ENCODE measurements around the gene SELENOF.
A peak's percentile ranks its signal among the peaks of the same experiment; 100 is the strongest.

SELENOF gene

DNA sequence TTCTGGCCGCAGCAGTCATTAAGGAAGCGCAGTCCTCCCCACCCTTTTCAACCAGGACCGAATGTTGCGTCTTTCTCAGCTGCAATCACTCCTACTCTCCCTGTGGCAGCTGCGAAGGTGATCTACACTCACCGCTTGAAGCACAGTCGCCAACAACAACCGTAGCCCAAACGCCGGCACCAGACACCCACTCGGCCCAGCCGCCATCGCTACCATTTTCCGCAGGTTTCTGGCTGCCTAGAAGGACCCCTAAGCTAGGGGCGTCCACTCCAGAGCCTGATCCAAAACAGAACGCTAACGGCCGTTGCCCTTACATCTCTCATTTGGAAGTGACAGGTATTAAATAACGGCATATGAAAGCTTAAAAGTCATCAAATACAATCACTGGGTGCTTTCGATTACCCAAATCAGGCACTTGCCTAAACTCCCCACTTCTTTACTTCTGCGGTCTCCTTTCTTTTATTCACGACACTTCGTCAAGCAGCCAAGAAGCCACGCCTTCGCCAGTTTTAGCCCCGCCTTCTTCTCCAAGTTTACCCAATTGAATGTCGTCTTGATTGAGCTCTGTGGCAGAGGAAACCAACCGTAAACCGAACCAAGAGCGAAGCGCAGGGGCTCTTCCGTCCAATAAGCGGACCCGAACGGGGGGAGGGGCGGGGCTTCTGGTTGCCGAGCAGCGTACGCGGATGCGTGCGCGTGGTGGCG, at the start of gene SELENOF:
Gene SELENOF (minus strand): TSS at position 231 of the 705 bp plus-strand sequence. CDS start 15 bp downstream, at position 216.
- DNase-seq: peak; percentile 100

DNA sequence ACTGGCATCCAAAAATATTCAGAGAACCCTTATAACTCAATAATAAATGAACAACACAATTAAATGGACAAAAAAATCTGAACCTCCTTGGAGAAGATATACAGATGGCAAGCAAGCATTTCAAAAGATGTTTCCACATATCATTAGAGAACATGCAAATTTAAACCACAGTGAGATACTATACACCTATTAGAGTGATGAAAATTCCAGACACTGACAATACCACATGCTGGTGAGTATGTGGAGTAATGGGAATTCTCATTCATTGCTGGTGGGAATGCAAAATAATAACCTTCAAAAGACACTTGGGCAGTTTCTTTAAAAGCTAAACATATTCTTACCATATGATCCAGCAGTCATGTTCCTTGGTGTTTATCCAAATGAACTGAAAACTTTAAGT, 46.6 kb upstream of the SELENOF start:
- no peak for DNase-seq

DNA sequence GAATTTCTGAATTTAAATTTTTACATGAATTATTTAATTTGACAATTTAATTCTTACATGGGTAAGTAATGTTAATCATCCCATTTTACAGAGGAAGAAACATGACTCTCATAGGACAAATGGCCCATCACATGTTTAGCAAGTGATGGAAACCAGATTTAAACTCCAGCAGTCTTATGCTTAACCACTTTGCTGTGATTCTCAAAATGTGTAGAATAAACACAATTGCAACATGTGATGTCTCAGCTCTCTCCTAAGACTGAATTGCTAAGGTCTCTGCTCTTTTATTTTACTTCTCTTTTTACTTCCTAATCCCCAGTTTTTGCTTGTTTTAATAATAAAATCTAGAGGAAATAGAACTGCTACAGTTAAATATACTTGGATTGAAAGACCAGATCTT, 43.3 kb upstream of the SELENOF start:
- DNase-seq: no peak

DNA sequence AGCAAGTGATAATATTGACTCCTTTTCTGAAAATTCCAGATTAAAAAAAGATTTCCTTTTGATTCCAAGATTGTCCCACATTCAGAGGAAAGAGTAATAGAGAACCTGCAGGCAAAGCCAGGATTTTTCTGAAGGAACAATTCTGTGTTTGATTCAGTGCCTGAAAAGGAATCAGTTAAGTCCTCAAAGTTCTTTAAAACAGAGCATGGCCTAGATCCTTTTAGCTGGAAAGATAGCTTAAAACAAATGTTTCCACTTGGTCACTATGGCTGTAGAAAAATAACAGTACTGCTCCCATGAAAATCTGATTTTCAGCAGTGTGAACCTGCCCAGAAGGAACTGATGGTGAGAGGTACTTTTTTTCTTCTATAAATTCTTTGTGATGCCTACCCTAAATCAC, 42.3 kb upstream of the SELENOF start:
- no peak for DNase-seq

DNA sequence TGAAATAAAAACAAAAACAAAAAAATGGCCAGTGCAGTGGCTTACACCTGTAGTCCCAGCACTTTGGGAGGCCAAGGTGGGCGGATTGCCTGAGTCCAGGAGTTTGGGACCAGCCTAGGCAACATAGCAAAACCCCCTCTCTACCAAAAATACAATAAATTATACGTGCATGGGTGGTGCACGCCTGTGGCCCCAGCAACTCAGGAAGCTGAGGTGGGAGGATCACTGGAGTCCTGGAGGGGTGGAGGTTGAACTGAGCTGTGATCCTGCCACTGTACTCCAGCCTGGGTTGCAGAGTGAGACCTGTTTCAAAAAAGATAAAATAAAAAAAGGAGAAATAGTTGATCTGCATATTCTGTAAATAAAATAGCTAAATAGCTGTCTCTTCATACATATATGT, 41.8 kb upstream of the SELENOF start:
- no peak for DNase-seq

DNA sequence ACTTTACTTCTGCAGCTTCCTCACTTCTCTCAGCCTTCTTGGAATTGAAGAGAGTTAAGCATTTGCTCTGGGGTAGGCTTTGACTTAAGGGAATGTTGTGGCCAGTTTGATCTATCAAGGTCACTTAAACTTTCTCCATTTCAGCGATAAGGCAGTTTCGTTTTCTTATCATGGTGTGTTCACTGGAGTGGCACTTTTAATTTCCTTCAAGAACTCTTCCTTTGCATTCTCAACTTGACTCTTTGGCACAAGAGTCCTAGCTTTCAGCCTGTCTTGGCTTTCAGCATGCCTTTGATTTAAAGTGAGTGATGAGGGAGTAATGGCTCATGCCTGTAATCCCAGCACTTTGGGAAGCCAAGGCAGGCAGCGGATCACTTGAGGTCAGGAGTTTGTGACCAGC, 39.2 kb upstream of the SELENOF start:
- DNase-seq: no peak

DNA sequence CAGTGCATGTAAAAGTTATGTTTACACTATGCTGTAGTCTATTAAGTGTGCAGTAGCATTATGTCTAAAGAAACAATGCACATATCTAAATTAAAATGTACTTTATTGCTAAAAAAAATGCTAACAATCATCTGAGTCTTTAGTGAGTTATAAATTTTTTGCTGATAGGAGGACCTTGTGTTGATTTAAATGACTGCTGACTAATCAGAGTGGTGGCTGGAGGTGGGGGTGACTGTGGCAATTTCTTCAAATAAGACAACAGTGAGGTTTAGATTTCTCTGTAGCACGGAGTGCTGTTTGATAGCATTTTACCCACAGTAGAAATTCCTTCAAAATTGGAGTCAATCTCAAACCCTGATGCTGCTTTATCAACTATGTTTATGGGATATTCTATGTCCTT, 37.5 kb upstream of the SELENOF start:
- DNase-seq: no peak

DNA sequence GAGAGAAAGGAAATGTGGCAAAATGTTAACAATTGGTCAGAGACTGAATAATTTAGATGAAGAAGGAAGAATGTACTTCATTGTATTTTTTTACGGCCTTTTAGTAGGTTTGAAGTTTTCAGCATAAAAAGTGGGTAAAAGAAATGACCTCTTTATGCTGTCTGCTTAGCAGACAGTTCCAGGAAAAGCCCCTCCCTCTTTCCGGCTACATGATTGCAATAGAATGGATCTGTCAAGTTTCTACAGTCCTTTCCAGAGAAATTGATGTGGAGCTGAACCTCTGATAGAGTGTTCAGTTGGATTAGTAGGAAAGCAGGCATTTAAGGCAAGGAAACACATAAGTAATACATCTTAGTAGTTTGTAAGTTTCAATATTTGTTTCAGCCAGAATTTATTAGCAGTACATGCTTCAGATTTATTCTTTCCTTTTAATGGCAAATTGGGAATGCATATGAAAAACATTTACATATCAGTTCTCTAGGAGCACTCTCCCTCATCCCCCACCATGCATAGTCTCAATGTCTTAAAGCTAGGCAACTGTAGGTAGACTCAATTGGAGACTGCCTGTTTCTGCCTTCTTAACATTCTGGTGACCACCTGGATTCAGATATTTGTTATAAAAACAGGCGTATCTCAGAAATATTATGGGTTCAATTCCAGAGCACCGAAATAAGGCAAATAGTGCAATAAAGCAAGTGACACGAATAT, 36.9 kb upstream of the SELENOF start:
- DNase-seq: no peak

DNA sequence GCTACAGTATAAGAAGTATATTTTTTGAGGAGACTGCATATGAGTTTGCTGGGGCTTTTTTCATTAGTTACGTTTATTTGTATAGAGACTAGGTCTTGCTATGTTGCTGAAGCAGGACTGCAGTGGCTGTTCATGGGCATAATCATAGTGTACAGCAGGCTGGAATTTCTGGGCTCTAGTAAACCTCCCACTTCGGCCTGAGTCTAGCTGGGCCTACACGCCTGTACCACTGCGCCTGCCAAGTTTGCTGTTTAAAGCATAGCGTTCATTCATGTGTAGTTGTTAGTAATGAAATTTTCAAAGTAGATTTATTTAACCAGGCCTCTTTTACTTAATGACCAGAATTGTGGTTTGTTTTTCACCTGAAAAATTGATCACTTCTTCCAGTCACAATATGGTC, 34.3 kb upstream of the SELENOF start:
- DNase-seq: no peak

DNA sequence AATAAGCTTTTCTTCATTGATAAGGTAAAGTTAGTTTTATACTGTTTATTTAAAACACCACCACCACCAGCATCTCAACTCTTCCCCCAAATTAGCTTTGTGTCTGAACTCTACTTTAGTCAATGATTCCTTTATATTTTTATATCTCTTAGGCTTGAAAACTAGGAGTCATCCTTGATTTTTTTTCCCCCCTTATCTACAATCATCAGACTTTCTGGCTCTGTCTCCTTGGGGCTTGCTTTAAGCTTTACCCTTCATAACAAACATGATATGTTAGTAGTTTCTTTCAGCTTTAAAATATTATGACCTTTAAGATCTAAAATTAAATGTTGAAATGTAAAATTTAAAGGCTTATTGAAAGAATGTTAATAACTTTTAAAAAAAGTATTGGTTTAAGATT, 28.8 kb upstream of the SELENOF start:
- no peak for DNase-seq

DNA sequence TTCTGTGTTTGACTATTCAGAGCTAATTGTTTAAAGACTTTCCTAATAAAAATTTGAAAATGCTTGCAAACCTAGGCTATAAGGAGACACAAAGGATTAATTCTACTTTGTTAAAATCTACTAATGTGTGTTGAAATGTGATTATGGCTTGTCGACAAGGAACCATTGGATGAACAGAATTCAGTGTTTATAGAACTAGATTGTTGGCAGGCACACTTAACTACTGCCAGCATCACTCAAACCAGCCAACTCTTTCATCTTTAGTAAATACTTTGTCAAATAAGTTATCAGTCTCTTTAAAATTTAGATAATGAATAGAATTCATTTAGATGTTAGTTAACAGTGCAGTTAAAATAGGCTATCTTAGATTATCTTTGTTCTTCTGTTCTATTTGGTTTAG, 28.1 kb upstream of the SELENOF start:
- DNase-seq: no peak

DNA sequence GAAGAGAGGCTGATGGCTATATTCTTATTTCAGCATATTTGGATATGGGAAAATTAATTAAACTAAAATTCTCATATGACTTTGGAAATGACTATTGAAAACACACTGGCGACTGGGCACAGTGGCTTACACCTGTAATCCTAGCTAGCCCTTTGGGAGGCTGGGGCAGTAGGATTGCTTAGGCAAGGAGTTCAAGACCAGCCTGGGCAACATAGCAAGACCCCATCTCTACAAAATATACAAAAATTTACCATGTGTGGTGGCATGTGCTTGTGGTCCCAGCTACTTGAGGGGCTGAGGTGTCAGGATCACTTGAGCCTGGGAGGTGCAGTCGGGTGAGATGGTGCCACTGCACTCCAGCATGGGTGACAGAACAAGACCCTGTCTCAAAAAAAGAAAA, 26.7 kb upstream of the SELENOF start:
- DNase-seq: no peak

DNA sequence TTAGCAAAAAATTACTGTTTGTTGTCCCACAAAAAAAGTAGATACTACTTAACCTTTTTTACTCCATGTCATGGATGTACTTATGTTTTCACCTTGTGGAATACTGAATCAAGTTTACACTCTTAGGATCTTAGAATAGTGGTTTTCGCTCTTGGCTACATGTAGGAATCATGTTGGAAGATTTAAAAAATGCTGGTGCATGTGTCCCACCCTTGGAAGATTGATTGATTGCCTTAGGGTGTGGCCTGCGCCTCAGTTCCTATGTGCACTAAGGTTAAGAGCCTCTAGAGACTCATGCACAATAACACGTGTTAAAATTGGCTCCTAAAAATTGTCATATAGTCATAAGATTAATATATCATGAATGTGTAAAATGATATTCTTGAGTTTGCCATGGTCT, 25.5 kb upstream of the SELENOF start:
- no peak for DNase-seq

DNA sequence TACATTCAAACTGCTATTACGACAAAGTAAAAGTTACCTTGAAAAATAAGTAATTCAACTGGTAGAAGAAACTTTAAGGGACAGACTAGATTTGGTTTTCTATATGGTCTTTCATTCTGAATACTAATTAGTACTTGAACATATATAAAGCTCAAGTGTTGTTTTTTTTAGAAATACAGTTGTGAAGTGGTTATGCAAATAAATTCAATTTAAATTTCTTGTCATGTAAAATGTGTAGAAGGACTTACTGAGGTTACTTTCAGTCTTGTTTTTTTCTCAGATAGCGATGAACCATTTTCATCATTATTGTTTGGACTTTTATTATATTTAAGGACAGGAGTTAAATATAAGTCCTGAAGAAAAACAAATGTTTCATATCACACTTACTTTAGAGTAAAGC, 24.9 kb upstream of the SELENOF start:
- DNase-seq: no peak

DNA sequence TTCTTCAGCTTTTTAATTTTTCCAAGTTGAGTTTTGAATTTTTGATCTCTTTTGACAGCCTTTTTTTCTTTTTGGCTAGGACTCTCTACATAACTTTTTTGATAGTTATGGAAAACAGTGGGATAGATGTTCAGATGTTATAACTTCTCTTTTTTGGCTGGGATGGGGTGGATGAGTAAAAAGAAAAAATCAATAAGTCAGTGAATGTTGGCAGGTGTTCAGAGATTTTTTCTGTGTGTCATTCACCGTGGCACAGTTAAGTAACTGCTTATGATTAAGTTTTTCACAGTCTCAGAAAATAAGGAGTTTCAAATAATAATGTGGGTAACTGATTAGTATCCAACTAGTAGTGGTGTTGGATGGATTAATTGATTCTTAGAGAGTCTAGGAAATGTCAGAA, 24.5 kb upstream of the SELENOF start:
- DNase-seq: no peak

DNA sequence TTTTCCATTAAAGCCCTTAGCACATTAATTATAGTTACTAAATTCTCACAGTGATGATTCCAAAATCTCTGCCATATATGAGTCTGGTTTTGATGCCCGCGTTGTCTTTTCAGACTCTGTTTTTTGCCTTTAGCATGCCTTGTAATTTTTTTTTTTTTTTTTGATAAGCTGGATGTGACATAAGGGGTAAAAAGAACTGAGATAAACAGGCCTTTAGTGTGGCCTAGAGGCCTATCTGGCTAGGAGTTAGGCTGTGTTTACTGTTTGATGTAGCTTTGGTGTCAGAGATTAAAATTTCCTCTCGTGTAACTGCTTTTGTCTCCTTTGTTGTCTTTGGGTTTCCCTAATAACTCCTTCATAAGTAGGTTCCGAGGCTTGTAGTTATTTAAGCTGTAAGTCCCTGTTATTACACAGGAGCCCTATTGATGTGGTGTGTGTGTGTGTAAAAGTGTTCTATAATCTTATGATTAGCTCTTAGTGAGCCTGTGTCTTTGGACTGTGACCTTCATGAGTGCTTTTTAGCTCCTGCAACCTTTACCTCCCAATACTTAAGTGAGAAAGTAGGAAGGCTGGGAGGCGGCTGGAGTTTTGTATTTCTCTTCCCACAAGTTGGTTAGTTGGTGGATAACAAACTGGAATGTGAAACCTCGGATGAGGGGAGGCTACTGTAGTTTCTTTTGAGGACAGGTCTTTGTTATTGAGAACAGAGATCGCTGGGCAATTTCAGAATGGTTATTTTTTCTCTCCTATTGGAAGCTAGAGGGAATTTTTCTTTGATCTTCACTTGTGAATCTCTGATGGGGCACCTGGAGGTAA, 19.8 kb upstream of the SELENOF start:
- no peak for DNase-seq

DNA sequence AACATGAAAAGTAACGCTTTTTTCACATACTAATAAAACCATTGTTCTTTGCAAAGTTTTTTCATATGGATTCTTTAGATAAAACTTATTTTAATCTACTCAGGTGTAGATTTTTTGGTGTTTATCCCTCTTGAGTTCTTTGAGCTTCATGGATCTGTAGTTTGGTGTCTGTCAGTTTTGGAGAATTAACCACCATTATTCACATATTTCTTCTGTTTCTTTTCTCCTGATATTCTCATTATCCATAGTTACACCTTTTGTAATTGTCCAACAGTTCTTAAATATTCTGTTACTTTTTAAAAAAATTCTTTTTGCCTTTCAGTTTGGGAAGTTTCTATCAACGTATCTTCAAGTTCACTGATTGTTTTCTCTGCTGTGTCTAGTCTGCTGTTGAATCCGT, 19.1 kb upstream of the SELENOF start:
- DNase-seq: no peak

DNA sequence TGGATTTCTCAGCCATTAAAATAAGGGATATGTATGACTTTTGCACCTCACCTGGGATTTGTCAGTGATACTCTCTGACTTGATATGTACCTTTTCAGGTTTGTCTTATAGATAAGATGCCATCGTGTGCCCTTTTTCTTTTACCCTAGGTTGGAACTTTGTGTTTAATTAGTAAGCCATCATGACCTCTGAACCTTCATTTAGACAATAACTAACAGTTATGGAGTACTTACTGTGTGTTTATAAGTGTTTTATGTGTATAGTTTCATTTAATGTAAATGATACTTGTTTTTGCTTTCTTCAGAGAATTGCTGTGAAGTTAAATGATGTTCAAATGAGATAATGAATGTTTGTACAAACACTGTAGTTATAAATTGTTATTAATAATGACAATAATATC, 14.9 kb upstream of the SELENOF start:
- no peak for DNase-seq

DNA sequence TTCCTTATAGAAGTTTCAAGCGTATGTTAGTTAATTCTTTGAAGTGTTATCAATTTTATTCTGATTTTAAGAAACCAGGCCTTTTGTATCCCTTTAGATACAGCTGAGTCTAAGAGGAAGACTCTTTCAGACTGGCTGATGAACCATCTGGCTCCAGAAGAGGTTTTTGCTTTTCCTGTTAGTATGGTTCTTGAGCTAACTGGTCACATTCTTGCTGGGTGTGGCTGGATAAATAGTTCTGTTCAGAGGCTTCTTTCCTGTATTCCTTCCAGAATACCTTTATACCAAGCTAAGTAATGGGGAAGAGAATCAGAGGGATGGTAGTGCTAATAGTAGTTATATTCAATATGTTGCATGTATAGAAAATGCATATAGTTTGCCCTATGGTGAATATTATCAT, 13.0 kb upstream of the SELENOF start:
- no peak for DNase-seq

DNA sequence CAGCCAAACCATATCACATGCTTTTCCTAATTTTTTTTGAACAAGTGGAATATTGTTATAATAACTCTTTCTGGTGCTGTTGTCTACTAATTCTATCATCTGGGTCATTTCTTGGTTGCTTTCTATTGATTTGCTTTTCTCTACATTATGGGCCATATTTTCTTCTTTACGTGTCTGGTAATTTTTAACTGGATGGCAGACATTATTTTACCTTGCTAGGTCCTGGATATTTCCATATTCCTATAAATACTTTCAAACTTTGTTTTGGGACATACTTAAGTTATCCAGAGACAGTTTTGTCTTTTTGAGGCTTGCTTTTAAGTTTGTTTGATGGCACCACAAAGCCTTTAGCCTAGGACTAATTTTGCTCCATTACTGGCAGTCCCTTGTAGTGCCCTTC, 11.8 kb upstream of the SELENOF start:
- DNase-seq: no peak

DNA sequence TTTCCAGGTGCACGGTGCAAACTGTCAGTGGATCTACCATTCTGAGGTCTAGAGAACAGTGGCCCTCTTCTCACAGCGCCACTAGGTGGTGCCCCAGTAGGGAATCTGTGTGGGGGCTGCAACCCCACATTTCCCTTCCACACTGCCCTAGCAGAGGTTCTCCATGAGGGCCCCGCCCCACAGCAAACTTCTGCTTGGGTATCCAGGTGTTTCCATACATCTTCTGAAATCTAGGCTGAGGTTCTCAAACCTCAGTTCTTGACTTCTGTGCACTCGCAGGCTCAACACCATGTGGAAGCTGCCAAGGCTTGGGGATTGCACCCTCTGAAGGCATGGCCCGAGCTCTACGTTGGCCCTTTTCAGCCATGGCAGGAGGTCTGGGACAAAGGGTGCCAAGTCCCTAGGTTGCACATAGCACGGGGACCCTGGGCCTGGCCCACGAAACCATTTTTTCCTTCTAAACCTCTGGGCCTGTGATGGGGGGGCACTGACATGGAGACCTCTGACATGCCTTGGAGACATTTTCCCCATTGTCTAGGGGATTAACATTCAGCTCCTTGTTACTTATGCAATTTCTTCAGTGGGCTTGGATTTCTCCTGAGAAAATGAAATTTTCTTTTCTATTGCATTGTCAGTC, 10.5 kb upstream of the SELENOF start:
- no peak for DNase-seq

DNA sequence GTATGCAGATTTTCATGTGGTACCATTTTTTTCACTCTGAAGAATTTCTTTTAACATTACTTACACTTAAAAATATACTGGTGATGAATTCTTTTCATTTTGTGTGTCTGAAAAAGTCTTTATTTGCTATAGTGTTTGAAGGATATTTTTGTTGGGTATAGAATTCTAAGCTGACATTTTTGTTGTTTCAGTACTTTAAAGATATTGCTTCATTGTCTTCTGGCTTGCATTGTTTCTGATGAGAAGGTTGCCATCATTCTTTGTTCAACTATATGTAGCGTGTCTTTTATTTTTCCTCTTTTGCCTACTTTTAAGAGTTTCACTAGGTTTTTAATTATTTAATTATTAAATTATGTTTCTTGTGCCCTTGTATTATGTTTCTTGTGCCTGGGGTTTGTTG, 8.5 kb upstream of the SELENOF start:
- DNase-seq: no peak

DNA sequence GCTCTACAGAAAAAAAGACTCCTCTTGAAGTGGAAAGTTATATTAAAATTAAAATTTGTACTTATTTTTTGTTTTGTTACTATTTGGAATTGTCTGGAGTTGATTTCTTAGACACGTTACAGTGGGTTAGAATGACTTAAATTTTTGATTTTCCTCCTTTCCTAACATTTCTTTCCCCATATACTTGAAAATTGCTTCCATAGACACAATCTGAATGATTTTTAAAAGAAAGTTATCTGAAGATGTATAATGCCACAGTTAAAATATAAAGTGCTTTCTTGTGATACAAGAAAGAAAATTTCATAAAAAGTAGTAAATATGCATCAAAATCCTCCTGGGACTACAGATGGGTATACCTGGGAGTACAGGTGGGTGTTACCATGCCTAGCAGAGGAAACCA, 2.8 kb upstream of the SELENOF start:
- DNase-seq: no peak

All from CD4-positive, alpha-beta T cell treated with Interleukin-1 beta for 1 hour (primary cell).